GM23338 (cell line): ENCODE results near the gene SETDB2. TPM values are rescaled to one million over a fixed set of nuclear protein-coding genes. Genes with fewer than 3 reads are reported as not detected.

Experiments
- ATAC-seq: fragments of 200-7000 bp; cut with Tn5 transposase; 3 replicates; pipeline ENCODE4 v1.9.1; 2020
- DNase-seq: peaks from one replicate; pipeline ENCODE4 v3.0.0-alpha.2; 2015; ENCODE audit warnings: low spot score
- H2AFZ ChIP-seq: fragments of 200-600 bp; sonication (generic); 2 replicates; pipeline ENCODE4 v1.8.0; 2016; ENCODE audit warnings: antibody characterized with exemption, mild to moderate bottlenecking, moderate library complexity
- H3F3A ChIP-seq: fragments of 200-600 bp; sonication (generic); replicated peaks from 2 replicates; pipeline ENCODE4 v1.8.0; 2017; ENCODE audit warnings: antibody characterized with exemption, mixed run types, low read depth
- H3K27ac ChIP-seq: fragments of 200-600 bp; sonication (generic); 2 replicates; pipeline ENCODE4 v1.6.1; 2016; ENCODE audit warnings: low read depth
- H3K27me3 ChIP-seq: fragments of 200-600 bp; sonication (generic); 2 replicates; pipeline ENCODE4 v1.8.0; 2016; ENCODE audit warnings: mild to moderate bottlenecking, mixed run types, moderate library complexity; ENCODE audit not compliant: insufficient read depth
- H3K36me3 ChIP-seq: fragments of 200-600 bp; sonication (generic); 2 replicates; pipeline ENCODE4 v1.8.0; 2016; ENCODE audit warnings: mild to moderate bottlenecking; ENCODE audit not compliant: insufficient read depth
- H3K4me1 ChIP-seq: fragments of 200-600 bp; sonication (generic); 2 replicates; pipeline ENCODE4 v1.8.0; 2016; ENCODE audit warnings: mild to moderate bottlenecking, moderate library complexity; ENCODE audit not compliant: insufficient read depth
- H3K4me2 ChIP-seq: fragments of 200-600 bp; sonication (generic); 2 replicates; pipeline ENCODE4 v1.7.1; 2017; ENCODE audit warnings: mixed run types
- H3K4me3 ChIP-seq: fragments of 200-600 bp; sonication (generic); 2 replicates; pipeline ENCODE4 v1.6.1; 2016; ENCODE audit warnings: mixed run types
- H3K79me2 ChIP-seq: fragments of 200-600 bp; sonication (generic); replicated peaks from 2 replicates; pipeline ENCODE4 v1.8.0; 2017; ENCODE audit warnings: mild to moderate bottlenecking; ENCODE audit not compliant: insufficient read depth
- H3K9me2 ChIP-seq: fragments of 200-600 bp; sonication (generic); 2 replicates; pipeline ENCODE4 v1.8.0; 2017; ENCODE audit not compliant: insufficient read depth
- H4K20me1 ChIP-seq: fragments of 200-600 bp; sonication (generic); replicated peaks from 2 replicates; pipeline ENCODE4 v1.8.0; 2017; ENCODE audit warnings: mild to moderate bottlenecking; ENCODE audit not compliant: insufficient read depth
- H3K27ac Mint-ChIP-seq: 2 replicates; pipeline ENCODE4 v1.8.0; 2020; ENCODE audit warnings: inconsistent platforms, mild to moderate bottlenecking, moderate library complexity, mixed read lengths
- H3K27me3 Mint-ChIP-seq: 3 replicates; pipeline ENCODE4 v1.8.0; 2022; ENCODE audit warnings: low read depth, mild to moderate bottlenecking, moderate library complexity, mixed read lengths, inconsistent platforms; ENCODE audit not compliant: insufficient read depth, poor library complexity
- H3K36me3 Mint-ChIP-seq: 3 replicates; pipeline ENCODE4 v1.8.0; 2021; ENCODE audit warnings: low read depth, mild to moderate bottlenecking, inconsistent platforms, moderate library complexity, mixed read lengths
- H3K4me1 Mint-ChIP-seq: 3 replicates; pipeline ENCODE4 v1.8.0; 2020; ENCODE audit warnings: mild to moderate bottlenecking, inconsistent platforms, mixed read lengths
- H3K4me3 Mint-ChIP-seq: 3 replicates; pipeline ENCODE4 v1.8.0; 2021; ENCODE audit warnings: moderate library complexity, mild to moderate bottlenecking, inconsistent platforms, mixed read lengths
- H3K9me3 Mint-ChIP-seq: 3 replicates; pipeline ENCODE4 v1.8.0; 2020; ENCODE audit warnings: moderate library complexity, mild to moderate bottlenecking, inconsistent platforms, mixed read lengths
- CREB1 ChIP-seq: fragments of 250-450 bp; sonication (Bioruptor Pico); IDR thresholded peaks from 2 replicates; pipeline ENCODE4 v1.5.0; 2020; ENCODE audit warnings: low read depth, mild to moderate bottlenecking, moderate library complexity
- EZH2 ChIP-seq: fragments of 200-600 bp; sonication (generic); IDR thresholded peaks from one replicate; pipeline ENCODE4 v1.8.0; 2017; ENCODE audit warnings: antibody characterized with exemption, mild to moderate bottlenecking, low read depth; ENCODE audit not compliant: unreplicated experiment
- EZH2phosphoT487 ChIP-seq: fragments of 200-600 bp; sonication (generic); IDR thresholded peaks from one replicate; pipeline ENCODE4 v1.8.1; 2018; ENCODE audit warnings: antibody characterized with exemption; ENCODE audit not compliant: unreplicated experiment
- JUNB ChIP-seq: IDR thresholded peaks from one replicate; pipeline ENCODE4 v1.6.1; 2016; ENCODE audit warnings: antibody characterized with exemption; ENCODE audit not compliant: unreplicated experiment
- NANOG ChIP-seq: IDR thresholded peaks from 2 replicates; pipeline ENCODE4 v1.6.1; 2016; ENCODE audit warnings: antibody characterized with exemption, borderline replicate concordance
- POLR2AphosphoS5 ChIP-seq: IDR thresholded peaks from 2 replicates; pipeline ENCODE4 v1.6.1; 2016; ENCODE audit warnings: antibody characterized with exemption, low read depth
- STAT1 ChIP-seq: IDR thresholded peaks from one replicate; pipeline ENCODE4 v1.6.1; 2016; ENCODE audit warnings: antibody characterized with exemption; ENCODE audit not compliant: unreplicated experiment
- ZNF114 ChIP-seq: fragments of 250-450 bp; sonication (Bioruptor Pico); IDR thresholded peaks from 2 replicates; pipeline ENCODE4 v1.5.0; 2020; ENCODE audit warnings: mild to moderate bottlenecking, moderate library complexity
- ZNF331 ChIP-seq: fragments of 250-450 bp; sonication (Bioruptor Pico); IDR thresholded peaks from 2 replicates; pipeline ENCODE4 v1.5.0; 2020; ENCODE audit warnings: low read depth, mild to moderate bottlenecking, moderate library complexity
- polyA plus RNA-seq: library from polyadenylated mRNA; unstranded; fragments of >200 nt; fragmentation: Nextera tagmentation; extraction: Ambion mirVana; gene quantifications from 2 replicates; pipeline ENCODE4 v1.2.1, GENCODE V29; 2016
- total RNA-seq: library from RNA; depleted of rRNA; stranded (reverse); fragments of >200 nt; shearing (Covaris generic); gene quantifications from 2 replicates; pipeline ENCODE4 v1.2.3, GENCODE V29; 2014
- TF ChIP-seq, protein P1 (sequence below): fragments of 250-450 bp; sonication (Bioruptor Pico); IDR thresholded peaks from 2 replicates; pipeline ENCODE4 v1.5.0; 2020; ENCODE audit warnings: mild to moderate bottlenecking, moderate library complexity
- TF ChIP-seq, protein P2 (sequence below): IDR thresholded peaks from one replicate; pipeline ENCODE4 v1.6.1; 2018; ENCODE audit warnings: antibody characterized with exemption; ENCODE audit not compliant: unreplicated experiment
- TF ChIP-seq, protein P3 (sequence below), 2 experiments: fragments of 200-600 bp in 1 of 2; sonication (generic) in 1 of 2; conservative IDR thresholded peaks; 2 replicates each; pipeline versions ENCODE4 v1.5.1 to v1.6.1; 2016 to 2017; ENCODE audit warnings: antibody characterized with exemption in 2 of 2, low read depth in 2 of 2, mild to moderate bottlenecking in 2 of 2, moderate library complexity in 1 of 2
- TF ChIP-seq, protein P4 (sequence below): IDR thresholded peaks from 2 replicates; pipeline ENCODE4 v1.6.1; 2016; ENCODE audit warnings: antibody characterized with exemption

SETDB2 gene
- total and polyA plus RNA-seq, 2 experiments from 2014 or later = 4.6 to 5.8 TPM

DNA sequence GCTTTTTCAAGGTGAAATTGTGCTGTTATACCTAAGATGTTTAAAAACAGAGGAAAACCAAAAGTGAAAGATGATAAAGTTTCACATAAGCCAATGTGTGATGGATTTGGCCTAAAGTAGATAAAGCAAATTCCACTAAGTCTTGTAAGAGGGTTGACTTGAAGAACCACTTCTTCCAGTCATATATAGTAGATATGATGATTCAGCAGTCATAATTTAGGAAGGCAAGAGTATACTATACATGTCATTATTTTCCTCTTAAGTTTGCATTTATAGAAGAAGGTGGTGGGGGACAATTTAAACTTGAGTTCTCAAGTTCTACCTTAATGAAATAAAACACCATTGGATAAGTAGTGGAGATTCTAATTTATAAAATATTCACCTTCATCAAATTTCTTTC lies 88.9 kb downstream of the SETDB2 start:
- Mint-ChIP-seq H3K36me3 (peaks cover 7% of the 10 kb centered on the region; the same call in 1 of the 3 replicates), H3K4me1 (no peaks in the 10 kb centered on the region), H3K9me3 (no peaks in the 10 kb centered on the region), H3K27me3 (no peaks in the 10 kb centered on the region), H3K4me3 (no peak overlapping the region), H3K27ac (no peak overlapping the region)
- H3K4me3 ChIP-seq = no peak overlapping the region
- no peaks in the 10 kb centered on the region for H3F3A ChIP-seq
- no peak overlapping the region for H3K4me2 ChIP-seq
- no peaks in the 10 kb centered on the region for H3K27me3 ChIP-seq
- H3K79me2 ChIP-seq = no peaks in the 10 kb centered on the region
- no peak for DNase-seq
- no peaks in the 10 kb centered on the region for H3K36me3 ChIP-seq
- H3K9me2 ChIP-seq = no peaks in the 10 kb centered on the region
- TF ChIP-seq ZNF114 (CRISPR knock-in tag) (no peak), JUNB (no peak), EZH2 (no peak), CREB1 (CRISPR knock-in tag) (no peak), NANOG (no peak), ZNF331 (CRISPR knock-in tag) (no peak), STAT1 (no peak), EZH2phosphoT487 (no peak), POLR2AphosphoS5 (no peak)
- TF ChIP-seq, protein P1, sequence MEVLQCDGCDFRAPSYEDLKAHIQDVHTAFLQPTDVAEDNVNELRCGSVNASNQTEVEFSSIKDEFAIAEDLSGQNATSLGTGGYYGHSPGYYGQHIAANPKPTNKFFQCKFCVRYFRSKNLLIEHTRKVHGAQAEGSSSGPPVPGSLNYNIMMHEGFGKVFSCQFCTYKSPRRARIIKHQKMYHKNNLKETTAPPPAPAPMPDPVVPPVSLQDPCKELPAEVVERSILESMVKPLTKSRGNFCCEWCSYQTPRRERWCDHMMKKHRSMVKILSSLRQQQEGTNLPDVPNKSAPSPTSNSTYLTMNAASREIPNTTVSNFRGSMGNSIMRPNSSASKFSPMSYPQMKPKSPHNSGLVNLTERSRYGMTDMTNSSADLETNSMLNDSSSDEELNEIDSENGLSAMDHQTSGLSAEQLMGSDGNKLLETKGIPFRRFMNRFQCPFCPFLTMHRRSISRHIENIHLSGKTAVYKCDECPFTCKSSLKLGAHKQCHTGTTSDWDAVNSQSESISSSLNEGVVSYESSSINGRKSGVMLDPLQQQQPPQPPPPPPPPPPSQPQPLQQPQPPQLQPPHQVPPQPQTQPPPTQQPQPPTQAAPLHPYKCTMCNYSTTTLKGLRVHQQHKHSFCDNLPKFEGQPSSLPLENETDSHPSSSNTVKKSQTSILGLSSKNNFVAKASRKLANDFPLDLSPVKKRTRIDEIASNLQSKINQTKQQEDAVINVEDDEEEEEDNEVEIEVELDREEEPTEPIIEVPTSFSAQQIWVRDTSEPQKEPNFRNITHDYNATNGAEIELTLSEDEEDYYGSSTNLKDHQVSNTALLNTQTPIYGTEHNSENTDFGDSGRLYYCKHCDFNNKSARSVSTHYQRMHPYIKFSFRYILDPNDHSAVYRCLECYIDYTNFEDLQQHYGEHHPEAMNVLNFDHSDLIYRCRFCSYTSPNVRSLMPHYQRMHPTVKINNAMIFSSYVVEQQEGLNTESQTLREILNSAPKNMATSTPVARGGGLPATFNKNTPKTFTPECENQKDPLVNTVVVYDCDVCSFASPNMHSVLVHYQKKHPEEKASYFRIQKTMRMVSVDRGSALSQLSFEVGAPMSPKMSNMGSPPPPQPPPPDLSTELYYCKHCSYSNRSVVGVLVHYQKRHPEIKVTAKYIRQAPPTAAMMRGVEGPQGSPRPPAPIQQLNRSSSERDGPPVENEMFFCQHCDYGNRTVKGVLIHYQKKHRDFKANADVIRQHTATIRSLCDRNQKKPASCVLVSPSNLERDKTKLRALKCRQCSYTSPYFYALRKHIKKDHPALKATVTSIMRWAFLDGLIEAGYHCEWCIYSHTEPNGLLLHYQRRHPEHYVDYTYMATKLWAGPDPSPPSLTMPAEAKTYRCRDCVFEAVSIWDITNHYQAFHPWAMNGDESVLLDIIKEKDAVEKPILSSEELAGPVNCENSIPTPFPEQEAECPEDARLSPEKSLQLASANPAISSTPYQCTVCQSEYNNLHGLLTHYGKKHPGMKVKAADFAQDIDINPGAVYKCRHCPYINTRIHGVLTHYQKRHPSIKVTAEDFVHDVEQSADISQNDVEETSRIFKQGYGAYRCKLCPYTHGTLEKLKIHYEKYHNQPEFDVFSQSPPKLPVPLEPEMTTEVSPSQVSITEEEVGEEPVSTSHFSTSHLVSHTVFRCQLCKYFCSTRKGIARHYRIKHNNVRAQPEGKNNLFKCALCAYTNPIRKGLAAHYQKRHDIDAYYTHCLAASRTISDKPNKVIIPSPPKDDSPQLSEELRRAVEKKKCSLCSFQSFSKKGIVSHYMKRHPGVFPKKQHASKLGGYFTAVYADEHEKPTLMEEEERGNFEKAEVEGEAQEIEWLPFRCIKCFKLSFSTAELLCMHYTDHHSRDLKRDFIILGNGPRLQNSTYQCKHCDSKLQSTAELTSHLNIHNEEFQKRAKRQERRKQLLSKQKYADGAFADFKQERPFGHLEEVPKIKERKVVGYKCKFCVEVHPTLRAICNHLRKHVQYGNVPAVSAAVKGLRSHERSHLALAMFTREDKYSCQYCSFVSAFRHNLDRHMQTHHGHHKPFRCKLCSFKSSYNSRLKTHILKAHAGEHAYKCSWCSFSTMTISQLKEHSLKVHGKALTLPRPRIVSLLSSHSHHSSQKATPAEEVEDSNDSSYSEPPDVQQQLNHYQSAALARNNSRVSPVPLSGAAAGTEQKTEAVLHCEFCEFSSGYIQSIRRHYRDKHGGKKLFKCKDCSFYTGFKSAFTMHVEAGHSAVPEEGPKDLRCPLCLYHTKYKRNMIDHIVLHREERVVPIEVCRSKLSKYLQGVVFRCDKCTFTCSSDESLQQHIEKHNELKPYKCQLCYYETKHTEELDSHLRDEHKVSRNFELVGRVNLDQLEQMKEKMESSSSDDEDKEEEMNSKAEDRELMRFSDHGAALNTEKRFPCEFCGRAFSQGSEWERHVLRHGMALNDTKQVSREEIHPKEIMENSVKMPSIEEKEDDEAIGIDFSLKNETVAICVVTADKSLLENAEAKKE (CRISPR knock-in tag) = no peak
- TF ChIP-seq, protein P2, sequence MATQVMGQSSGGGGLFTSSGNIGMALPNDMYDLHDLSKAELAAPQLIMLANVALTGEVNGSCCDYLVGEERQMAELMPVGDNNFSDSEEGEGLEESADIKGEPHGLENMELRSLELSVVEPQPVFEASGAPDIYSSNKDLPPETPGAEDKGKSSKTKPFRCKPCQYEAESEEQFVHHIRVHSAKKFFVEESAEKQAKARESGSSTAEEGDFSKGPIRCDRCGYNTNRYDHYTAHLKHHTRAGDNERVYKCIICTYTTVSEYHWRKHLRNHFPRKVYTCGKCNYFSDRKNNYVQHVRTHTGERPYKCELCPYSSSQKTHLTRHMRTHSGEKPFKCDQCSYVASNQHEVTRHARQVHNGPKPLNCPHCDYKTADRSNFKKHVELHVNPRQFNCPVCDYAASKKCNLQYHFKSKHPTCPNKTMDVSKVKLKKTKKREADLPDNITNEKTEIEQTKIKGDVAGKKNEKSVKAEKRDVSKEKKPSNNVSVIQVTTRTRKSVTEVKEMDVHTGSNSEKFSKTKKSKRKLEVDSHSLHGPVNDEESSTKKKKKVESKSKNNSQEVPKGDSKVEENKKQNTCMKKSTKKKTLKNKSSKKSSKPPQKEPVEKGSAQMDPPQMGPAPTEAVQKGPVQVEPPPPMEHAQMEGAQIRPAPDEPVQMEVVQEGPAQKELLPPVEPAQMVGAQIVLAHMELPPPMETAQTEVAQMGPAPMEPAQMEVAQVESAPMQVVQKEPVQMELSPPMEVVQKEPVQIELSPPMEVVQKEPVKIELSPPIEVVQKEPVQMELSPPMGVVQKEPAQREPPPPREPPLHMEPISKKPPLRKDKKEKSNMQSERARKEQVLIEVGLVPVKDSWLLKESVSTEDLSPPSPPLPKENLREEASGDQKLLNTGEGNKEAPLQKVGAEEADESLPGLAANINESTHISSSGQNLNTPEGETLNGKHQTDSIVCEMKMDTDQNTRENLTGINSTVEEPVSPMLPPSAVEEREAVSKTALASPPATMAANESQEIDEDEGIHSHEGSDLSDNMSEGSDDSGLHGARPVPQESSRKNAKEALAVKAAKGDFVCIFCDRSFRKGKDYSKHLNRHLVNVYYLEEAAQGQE = no peak
- TF ChIP-seq, protein P3, sequence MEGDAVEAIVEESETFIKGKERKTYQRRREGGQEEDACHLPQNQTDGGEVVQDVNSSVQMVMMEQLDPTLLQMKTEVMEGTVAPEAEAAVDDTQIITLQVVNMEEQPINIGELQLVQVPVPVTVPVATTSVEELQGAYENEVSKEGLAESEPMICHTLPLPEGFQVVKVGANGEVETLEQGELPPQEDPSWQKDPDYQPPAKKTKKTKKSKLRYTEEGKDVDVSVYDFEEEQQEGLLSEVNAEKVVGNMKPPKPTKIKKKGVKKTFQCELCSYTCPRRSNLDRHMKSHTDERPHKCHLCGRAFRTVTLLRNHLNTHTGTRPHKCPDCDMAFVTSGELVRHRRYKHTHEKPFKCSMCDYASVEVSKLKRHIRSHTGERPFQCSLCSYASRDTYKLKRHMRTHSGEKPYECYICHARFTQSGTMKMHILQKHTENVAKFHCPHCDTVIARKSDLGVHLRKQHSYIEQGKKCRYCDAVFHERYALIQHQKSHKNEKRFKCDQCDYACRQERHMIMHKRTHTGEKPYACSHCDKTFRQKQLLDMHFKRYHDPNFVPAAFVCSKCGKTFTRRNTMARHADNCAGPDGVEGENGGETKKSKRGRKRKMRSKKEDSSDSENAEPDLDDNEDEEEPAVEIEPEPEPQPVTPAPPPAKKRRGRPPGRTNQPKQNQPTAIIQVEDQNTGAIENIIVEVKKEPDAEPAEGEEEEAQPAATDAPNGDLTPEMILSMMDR (conservative IDR thresholded peaks at IDR 0.05; ENCODE audit: low read depth in 2 of 2) = no peak
- TF ChIP-seq, protein P4, sequence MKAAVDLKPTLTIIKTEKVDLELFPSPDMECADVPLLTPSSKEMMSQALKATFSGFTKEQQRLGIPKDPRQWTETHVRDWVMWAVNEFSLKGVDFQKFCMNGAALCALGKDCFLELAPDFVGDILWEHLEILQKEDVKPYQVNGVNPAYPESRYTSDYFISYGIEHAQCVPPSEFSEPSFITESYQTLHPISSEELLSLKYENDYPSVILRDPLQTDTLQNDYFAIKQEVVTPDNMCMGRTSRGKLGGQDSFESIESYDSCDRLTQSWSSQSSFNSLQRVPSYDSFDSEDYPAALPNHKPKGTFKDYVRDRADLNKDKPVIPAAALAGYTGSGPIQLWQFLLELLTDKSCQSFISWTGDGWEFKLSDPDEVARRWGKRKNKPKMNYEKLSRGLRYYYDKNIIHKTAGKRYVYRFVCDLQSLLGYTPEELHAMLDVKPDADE = no peak
- H3K27ac ChIP-seq = no peak overlapping the region
- H3K4me1 ChIP-seq = no peaks in the 10 kb centered on the region
- H4K20me1 ChIP-seq = no peaks in the 10 kb centered on the region
- no peak for ATAC-seq
- no peak overlapping the region for H2AFZ ChIP-seq
